ENCODE data around the gene VASP.

Gene VASP

GRCh38 chr19:45547965-45548609 is 40.8 kb downstream of the VASP start:
- DNase-seq (ENCODE audit: low read depth, low spot score): no peak

- DNase-seq (ENCODE audit: low read depth, low spot score): no peak
Observed at GRCh38 chr19:45553464-45553863, 46.2 kb downstream of the VASP start.

- DNase-seq (ENCODE audit: low read depth, low spot score): no peak
Observed at GRCh38 chr19:45554481-45554880, 47.2 kb downstream of the VASP start.

DNA sequence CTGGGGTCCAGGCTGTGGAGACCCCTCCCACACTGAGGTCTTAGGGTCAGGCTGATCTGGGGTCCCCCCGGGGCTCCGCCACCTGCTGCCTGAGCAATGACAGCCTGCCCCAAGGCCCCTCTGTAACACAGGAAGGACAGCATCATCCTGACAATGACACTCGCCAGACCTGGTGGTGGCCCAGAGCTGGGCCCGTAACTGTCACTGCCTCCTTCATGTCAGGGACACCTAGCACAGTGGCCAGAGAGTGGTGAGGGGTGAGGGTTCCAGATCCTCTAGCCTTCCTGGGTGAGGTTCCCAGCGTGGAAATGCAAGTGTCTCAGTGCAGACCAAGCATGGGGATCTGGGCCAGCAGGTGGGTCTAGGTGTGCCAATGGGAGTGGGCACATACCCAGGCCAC is 49.6 kb downstream of the VASP start:
- DNase-seq (ENCODE audit: low read depth, low spot score): no peak

DNA sequence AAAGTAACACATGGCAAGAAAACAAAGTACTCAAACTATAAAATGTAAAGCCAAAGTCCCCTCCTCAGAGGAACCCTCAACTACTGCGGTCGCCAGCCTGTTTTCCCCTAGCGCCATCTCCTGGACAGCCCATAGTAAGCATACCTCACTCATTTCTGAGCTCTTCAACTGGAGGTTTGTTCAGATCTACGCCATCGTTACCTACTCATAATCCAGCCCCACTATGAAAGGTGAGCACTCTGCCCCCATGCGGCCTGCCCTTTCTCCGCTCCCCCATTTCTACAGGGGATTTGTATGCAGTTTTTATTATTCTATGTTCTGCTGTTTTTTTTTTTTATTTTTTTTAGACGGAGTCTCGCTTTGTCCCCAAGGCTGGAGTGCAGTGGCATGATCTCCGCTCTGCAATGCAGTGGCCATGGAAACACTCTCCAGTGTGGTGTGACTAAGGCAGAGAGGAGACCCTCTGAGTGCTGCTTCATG is 51.2 kb downstream of the VASP start:
- no peak for DNase-seq (ENCODE audit: low read depth, low spot score)

DNA sequence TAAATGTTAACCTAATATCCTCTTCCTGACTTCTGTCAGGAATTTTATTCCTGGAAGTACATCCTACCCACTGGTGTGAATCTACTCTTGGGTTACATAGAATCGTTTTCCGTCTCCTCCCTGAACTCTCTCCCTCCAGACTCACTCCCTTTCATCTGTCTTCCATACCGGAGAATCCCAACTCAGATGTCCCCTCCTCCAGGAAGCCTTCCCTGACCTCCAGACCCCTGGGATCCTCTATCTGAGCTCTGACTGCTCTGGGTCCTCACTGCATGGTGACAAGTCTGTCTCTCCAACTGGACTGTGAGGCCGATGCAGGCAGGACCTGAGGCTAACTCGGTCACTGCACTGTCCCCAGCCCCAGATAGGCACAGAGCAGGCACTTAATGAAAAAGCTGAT is 52.8 kb downstream of the VASP start:
- no peak for DNase-seq (ENCODE audit: low read depth, low spot score)

DNA sequence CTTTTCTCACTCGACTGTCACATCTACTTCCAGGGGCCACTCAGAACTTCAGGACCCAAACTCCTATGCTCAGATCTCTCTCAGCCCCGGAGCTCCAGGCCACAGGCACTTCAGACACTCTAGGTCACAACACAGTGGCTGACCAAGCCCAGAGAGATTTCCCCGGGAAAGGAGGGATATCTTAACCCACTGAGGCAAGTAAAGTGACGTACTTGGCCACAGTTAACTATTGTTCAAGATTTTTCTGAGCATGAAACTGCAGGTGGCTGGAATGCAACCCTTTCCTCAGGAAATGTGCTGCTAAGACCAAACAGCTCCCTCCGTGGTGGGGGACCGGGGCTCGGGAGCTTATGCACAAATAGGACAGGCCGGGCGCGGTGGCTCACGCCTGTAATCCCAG is 53.4 kb downstream of the VASP start:
- DNase-seq (ENCODE audit: low read depth, low spot score): no peak

- DNase-seq (ENCODE audit: low read depth, low spot score): no peak
Observed at GRCh38 chr19:45564131-45564780, 57.0 kb downstream of the VASP start.

GRCh38 chr19:45567609-45568008 is 60.3 kb downstream of the VASP start:
- no peak for DNase-seq (ENCODE audit: low read depth, low spot score)

- DNase-seq (ENCODE audit: low read depth, low spot score): no peak
Observed at GRCh38 chr19:45568732-45569131, 61.5 kb downstream of the VASP start.

GRCh38 chr19:45569619-45570421 is 62.5 kb downstream of the VASP start:
- DNase-seq (ENCODE audit: low read depth, low spot score): no peak

- DNase-seq (ENCODE audit: low read depth, low spot score): no peak
Observed at GRCh38 chr19:45571457-45572220, 64.4 kb downstream of the VASP start.

- no peak for DNase-seq (ENCODE audit: low read depth, low spot score)
Observed at GRCh38 chr19:45574526-45574925, 67.2 kb downstream of the VASP start.

DNA sequence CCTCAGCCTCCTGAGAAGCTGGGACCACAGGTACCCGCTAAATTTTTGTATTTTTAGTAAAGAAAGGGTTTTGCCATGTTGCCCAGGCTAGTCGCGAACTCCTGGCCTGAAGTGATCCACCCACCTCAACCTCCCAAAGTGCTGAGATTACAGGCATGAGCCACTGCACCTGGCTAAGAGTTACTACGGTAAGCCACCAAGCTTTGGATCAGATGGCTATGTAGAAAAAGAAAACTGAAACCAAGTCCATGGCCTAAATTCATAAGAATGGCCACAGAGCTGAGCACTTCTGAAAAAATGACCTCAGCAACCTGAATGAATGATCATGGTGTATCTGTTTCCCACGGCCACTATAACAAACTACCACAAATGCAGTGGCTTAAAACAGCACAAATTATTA is 67.9 kb downstream of the VASP start:
- no peak for DNase-seq (ENCODE audit: low read depth, low spot score)
